NCI-H146 treated with DMSO at 0.1 percent for 48 hours (cell line): ENCODE results near the gene SDF4.
"Not testable (repeated sequence)": the region's sequence is repeated elsewhere in the genome, so short reads cannot be mapped to it uniquely, and the experiment has no call there.

Experiments used
- DNase-seq: peaks from one replicate; lab custom pipeline; 2025; ENCODE audit not compliant: unreplicated experiment; lab: John Stamatoyannopoulos, UW

The SDF4 gene

DNA sequence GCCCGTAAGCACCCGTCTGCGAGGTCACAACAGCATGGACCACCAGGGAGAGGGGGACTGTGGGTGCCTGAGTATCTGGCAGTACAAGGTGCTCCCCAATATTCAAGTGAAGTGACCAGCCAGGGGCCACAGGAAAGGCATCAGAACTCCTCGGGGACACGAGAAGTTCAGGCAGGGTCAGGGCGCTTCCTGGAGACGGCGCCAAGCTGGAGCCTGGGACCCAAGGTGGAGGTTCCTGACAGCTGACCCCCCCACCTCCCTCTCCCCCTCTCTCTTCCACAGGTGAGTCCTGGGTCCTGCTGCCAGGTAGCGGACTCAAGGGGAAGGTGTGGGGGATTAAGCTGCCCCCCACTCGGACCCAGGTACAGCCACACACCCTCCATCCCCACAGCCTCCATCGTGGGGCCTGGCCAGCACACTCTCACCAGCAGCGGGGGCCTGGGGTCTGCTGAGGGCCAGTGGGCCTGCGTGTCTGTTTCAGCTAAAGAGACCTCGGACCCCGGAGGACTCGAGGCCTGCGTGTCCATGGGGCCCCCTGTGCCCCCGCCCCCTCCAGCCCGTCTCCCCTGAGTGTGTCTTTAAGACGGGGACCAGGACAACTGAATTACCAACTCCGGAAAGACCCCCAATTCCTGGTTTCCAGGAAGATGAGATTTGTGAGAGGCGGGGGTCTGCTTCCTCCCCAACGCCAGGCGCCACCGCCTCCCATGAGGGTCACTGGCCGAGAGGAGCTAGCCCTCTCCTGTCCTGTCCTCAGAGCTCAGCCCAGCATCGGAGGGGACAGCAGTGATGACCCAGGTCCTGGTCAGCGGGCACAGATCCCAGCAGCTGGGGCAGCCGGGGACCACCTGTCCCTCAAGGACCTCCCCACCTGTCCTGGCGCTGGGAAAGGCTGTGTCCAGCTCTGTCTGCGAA, 31.6 kb downstream of the SDF4 start:
- no peak for DNase-seq

DNA sequence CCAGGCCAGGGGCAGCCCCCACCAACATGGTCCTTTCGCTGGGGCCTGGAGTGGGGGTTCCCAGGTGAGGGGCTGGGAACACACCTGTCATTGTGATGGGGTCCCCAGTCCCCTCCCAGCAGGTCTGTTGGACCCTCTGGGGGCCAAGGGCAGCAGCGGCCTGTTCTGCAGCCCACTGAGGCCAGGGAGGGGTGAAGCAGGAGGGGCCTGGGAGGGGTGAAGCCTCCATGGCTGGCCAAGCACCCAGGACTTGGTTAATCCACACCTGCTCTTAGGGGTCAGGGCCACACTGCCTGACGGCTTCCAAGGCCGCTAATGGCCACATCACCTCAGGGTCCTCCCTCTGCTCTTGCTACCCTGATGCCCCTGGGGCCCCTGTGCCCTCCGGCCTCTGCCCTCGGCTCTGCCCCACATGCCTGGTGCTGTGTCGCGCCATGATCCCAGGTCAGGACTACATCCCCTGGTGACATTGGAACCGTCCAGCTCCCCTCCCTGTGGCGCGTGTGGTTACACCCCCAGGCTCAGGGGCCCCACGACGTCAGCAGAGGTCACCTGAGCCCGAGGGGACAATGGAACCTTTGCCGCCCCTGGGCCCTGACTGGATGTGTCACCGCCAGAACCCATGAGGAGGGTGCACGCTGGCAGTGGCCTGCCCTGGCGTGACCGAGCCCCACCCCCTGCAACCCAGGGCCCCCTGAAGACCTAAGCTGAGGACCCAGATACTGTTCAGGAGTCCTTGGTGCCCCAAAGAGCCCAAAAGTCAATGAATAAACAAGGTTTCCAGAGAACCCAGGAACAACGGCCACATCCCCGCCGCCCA, 32.5 kb downstream of the SDF4 start:
- DNase-seq: no peak

DNA sequence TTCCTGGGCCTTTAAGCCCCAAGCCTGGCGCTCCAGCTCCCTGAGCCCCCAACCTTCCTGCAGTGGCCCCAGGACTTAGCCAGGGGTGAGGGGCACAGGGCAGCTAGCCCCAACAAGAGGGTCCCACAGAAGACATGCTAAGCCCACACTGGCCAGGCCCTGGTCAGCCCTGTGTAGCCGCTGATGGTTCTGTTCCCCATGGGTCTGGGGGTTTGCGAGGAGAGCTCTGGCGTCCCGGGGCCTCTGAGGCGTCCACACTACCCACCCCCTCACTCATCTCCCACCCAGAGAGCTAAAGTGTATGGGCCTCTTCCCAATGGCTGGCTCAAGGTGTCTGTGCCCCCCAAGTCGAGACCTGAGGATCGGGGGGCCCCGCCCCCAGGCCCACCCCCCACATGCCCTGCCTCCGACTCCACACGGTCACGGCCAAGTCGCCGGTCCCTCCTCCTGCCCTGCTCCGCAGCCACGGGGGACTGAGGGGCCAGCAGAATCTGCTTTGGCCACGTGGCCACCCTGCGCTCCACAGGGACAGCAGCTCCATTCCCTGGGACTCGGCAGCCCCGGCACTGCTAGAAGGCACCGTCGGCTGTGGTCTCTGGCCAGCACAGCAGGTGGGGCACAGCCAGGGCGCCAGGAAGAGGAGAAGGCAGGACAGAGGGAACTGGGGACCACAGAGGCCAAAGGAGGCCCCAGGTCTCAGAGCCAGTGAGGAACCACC, 33.2 kb downstream of the SDF4 start:
- DNase-seq: no peak

DNA sequence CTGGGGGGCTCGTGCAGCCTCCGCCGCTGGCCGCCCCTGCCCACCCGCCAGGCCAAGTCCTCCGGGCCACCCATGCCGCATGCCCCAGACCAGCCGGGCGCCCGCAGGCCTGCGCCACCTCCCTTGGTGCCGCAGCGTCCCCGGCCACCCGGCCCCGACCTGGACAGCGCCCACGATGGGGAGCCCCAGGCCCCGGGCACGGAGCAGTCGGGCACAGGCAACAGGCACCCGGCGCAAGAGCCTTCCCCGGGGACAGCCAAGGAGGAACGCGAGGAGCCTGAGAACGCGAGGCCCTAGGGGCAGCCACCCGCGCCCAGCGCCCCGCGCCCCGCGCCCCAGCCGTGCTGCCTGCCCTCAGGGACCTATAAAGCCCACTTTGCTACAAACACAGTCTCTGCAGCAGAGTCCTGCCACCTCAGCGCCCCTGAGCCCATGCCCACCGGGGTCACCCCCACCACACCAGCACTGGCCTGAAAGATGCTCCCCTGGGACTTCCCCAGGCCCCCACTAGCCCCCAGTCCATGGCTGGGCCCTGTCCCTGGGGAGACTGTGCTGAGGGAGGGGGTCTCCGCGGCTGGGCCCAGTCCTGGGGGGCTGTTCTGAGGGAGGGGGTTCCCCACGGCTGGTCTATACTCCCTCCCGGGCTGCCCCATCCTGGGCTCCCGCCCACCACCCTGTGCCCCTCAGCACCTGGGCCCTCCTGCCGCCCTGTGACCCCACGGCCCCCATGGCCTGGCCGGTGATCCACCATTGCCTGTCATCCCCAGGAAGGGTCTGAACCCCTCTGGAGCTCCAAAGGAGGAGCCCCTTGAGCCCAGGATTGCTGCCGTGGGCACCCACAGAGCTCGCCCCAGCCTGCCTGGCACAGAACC, 34.0 kb downstream of the SDF4 start:
- DNase-seq: no peak

DNA sequence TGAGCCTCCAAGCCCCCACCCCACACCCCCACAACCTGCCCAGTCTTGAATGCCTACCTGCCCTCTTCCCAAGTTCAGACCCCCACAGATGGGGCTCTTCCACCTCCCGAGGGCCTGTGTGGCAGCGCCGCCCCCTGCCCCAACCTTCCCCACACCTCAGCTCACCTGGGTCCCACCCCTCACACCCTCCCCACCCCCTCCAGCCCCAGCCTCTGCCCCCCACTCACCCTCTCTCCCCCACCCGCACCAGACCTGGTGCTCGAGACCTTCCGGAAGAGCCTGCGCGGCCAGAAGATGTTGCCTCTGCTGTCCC, 34.7 kb downstream of the SDF4 start:
- DNase-seq: no peak

DNA sequence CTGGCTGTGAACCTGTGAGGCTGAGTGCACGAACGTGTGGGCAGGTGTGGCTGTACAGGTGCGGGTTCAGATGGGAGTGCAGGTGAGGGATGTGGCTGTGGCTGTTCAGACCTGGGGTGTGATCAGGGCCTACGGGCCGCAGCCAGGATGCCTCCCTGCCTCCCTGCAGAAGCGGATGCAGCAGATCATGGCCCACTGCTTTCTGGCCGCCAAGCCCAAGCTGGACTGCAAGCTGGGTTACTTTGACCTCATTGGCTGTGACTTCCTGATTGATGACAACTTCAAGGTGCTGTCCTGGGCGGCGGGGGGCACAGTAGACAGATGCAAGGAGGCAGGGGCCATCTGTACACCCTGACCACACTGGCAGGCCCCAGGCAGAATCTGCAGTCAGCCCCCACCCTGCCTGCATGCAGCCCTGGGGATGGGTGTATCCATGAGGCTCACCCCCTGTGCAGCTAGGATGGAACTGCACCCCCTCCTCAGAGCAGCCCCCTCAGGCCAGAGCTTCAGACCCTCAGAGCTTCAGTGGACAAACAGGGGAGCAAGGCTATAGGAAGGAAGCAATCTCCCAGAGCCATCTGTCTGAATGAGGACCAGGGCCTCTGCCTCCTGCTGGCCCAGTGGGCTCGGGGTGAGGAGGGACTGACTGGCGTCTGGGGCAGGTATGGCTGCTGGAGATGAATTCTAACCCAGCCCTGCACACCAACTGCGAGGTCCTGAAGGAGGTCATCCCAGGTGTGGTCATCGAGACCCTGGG, 35.2 kb downstream of the SDF4 start:
- DNase-seq: no peak

DNA sequence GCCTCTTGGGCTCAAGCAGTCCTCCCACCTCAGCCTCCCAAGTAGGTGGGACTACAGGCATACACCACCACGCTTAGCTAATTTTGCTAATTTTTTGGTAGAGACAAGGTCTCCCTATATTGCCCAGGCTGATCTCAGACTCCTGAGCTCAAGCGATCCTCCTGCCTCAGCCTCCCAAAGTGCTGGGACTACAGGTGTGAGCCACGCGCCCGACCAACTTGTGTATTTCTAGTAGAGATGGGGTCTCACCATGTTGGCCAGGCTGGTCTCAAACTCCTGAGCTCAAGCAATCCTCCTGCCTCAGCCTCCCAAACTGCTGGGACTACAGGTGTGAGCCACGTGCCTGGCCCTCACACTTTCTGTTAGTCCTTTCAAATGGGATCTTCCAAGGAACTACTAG, 36.1 kb downstream of the SDF4 start:
- not testable (repeated sequence) for DNase-seq

DNA sequence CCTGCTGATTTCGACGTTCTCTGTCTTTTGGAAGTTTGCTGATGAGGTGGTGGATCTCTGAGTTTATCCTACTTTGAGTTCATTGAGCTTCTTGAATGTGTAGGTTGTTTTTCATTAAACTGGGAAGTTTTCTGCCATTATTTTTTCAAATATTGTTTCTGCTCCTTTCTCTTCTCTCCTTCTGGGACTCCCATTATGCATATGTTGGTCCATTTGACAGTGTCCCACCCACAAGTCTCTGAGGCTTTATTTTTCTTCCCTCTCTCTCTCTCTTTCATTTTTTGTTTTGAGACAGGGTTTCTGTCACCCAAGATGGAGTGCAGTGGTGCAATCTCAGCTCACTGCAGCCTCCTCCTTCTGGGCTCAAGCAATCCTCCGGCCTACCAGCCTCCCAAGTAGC, 37.1 kb downstream of the SDF4 start:
- no peak for DNase-seq

DNA sequence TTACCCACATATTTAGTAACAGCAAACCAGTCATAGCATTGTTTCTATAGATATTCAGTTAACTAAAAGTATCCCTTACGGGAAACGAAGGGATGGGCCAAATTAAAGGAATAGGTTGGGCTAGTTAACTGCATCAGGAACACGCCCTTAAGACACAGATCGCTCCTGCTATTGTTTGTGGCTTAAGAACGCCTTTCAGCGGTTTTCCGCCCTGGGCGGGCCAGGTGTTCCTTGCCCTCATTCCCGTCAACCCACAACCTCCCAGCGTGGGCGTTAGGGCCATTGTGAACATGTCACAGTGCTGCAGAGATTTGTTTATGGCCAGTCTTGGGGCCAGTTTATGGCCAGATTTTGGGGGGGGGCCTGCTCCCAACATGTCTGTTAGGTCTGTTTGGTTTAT, 40.1 kb downstream of the SDF4 start:
- DNase-seq: no peak

DNA sequence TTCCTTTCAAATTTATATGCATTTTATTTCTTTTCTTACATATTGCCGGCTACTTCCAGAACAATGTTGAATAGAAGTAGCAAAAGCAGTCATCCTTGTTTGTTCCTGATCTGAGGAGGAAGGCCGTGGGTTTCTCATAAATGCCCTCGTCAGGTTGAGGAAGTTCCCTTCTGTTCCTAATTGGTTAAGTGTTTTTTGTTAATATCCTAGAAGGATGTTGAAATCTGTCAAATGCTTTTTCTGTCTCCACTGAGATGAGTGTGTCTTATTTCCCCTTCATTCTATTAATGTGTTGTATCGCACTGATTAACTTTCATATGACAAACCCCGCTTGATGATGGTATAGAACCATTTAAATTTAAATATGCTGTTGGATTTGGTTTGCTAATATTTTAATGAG, 42.7 kb downstream of the SDF4 start:
- DNase-seq: no peak

DNA sequence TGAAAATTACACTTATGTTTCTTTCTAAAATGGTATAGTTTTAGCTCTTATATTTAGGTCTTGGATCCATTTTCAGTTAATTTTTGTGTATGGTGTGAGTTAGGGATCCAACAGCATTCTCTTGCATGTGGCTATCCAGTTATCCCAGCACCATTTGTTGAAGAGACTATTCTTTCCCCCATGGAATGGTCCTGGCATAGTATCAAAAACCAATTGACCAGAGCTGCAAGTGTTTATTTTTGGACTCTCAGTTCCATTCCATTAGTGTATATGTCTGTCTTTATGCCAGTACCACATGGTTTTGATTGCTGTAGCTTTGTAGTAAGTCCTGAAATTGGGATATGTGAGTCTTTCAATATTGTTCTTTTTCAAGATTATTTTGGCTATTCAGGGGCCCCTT, 43.9 kb downstream of the SDF4 start:
- no peak for DNase-seq

DNA sequence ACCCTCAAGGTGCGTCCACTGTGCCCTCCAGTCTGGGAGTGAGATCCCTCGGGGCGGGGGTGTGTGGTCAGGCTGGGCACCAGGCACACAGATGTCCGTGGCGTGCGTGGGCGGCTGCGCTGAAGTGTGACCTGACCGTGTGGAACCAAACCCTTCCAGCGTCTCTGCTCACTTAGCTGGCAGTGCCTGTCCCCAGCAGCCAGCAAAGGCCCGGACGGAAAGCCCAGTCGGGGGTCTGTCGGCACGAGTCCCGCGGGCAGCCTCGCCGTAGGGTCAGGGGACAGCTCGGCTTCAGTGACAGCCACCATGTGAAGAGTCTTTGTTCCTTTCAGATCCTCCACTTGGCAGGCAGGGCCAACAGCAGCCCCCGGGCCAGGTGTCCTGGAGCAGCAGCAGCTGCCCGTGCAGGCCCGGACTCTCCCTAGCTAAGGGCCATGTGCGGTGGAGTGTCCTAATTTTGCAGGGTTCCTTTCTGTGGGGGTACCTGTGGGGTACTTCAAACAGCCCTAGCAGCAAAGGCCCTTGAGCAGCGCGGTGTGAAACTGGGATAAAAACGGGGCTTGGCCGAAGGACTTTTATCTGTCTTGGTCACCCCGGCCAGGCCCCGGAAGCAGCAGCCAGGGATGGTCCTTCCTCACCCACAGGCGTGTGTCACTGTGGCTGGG, 46.6 kb downstream of the SDF4 start:
- DNase-seq: no peak

DNA sequence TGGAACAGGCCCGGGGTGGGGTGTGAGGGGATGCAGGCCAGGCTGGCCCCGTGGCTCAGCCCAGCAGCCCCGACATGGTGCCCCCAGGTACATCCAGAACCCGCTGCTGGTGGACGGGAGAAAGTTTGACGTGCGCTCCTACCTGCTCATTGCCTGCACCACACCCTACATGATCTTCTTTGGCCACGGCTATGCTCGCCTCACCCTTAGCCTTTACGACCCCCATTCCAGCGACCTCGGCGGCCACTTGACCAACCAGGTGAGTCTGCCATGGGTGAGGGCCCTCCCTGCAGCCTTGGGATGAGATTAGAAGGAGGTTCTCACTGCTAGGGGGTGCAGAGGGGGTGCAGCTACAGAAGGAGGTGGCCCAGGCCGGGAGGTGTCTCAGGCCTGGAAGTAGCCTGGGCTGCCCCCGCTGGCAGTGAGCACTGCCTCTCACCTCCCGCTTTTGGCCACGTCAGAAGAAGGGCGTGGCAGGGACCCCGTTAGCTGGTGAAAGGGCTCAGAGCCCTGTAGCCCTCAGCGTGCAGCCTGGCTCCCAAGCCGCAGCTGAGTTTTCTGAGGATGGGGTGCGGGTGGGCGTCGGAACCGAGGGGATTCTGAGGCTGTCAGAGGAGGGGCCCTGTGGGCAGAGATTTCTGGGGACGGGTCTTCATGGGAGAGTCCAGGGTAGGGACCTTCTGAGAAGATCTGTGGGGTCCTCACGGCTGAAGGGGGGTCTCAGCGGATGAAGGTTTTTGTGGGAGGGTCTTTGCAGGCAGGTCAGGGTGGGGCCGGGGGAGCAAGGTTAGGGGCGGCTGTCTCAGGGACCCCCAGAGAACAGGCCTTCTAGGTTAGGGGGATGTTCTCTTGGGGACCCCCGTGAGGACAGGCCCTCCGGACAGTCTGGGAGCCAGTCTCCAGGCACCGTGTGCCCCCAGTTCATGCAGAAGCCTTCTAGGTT, 47.7 kb downstream of the SDF4 start:
- DNase-seq: no peak

DNA sequence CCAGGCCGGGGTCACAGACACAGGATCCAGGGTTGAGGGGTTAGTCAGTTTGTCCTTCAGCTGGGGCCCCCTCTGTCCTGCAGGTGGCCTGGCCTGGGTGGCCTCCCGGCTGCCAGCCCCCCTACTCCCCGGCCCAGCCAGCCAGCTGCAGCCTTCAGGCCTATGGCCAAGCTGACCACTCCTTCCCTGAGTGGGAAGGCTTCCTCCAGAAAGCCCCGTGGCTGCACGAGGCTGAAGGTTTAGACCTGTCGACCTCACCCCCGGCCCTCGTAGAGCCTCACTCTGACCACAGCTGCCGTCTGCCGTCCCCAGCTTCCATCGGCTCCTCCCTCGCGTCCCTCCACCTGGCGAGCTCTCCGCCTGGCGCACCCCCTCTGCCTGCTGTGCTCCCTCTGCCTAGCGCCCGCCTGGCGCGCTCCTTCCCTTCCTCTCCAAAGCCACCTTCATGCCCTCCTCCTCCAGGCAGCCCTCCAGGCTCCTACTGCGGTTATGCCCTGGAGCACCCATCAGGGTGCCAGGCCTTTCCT, 48.5 kb downstream of the SDF4 start:
- DNase-seq: no peak

DNA sequence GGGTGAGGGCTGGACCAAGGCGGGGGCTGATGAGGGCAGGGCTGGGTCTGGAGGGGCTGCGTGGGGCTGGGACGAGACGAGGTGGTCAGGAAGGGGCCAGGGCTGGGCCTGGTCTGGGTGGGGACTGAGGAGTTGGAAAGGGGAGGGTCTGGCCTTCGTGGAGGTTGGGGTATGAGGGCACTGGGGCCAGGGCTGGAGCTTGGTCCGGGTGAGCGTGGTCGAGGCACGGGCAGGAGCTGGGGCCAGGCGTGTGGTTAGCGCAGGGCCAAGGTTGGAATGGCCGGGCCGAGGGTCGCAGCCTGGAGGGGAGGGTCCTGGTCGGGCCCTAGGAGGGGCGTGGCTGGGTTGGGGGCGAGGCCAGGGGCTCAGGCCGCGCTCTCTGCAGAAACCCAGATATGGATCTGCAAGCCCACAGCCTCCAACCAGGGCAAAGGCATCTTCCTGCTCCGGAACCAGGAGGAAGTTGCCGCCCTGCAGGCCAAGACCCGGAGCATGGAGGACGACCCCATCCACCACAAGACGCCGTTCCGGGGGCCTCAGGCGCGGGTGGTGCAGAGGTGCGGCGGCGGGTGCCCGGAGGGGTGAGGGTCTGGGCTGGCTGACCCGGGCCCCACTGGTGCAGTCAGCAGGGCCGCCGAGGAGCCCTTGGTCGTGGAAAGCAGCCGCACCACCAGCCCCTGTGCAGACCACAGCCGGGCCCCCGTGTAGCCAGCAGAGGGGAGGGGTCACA, 49.1 kb downstream of the SDF4 start:
- no peak for DNase-seq

DNA sequence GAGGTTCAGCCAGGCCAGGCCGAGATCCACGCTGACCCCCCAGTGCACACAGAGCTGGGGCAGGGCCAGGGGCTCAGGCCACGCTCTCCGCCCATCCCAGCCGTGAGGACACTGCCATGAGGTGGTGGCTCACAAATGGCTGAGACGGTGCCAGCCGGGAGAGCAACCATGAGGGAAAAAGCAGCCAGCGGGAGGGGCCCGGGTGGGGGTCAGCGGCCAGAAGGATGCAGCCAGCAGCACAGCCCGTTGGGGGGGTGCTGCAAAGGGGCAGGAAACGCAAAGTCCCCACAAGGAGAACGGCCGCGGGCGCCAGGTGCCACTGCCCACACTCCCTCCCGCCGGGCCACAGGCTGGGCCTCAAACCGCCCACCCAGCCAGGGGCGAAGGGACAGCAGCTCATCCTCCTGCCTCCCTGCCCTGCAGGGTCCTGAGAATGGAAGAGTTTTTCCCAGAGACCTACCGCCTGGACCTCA, 49.8 kb downstream of the SDF4 start:
- no peak for DNase-seq

DNA sequence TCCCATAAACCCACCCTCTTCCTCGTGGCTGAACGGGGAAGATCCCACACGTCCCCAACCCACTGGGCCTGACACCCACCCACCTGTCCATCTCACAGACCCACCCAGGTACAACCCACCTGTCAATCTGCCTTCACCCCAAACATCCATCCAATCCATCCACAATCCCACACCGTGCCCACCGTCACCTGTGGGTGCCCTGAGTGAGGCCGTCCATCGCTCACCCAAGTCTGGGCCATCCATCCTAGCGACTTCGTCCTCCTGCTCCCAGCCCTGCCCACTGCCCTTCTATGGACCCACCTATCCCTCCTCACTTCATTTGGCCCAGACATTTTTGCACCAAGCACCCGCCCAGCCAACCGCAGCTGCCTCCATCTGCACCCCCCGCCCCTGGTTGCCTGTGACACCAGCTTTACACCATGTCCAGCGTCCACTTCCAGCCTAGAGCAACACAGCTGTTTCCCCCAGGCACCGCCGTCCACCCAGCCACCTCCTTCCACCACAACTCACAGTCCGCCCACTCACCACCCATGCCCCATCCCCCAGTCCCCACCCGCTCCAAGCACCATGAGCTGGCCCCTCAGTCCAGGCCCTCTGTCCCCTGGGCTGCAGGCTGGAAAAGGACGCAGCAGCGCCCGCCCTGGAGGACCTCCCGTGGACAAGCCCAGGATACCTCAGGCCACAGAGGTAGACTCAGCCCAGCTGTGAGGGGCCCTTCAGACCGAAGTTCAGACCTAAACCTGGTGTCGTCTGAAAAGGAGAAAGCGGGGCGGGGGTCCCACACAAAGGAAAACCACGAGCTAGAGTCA, 50.5 kb downstream of the SDF4 start:
- DNase-seq: no peak
